Measurements from ENCODE around the gene LRRC61. TPM values are rescaled to one million over a fixed set of nuclear protein-coding genes. Genes with fewer than 3 reads are reported as not detected.

Gene LRRC61
- polyA plus RNA-seq, 1 donor from 2014 or later: 29.1 TPM

GRCh38 chr7:150373049-150373801, 50.1 kb downstream of the LRRC61 start:
- Mint-ChIP-seq H3K27ac (peak overlapping the region; percentile 53 to 91 (median 89)), H3K4me3 (peak overlapping the region in 3 of 4 donors; percentile 68 to 87 (median 84)), H3K36me3 (peaks cover 7% of the 10 kb centered on the region), H3K9me3 (no peaks in the 10 kb centered on the region), H3K4me1 (peaks cover 30 to 47% (median 34%) of the 10 kb centered on the region in 3 donors), H3K27me3 (peaks cover 1% of the 10 kb centered on the region)

- peak overlapping the region in 1 of 4 donors; percentile 87 for H3K4me3 Mint-ChIP-seq
- peak overlapping the region in 1 of 3 donors; percentile 89 for H3K27ac Mint-ChIP-seq
- no peaks in the 10 kb centered on the region for H3K9me3 Mint-ChIP-seq
- peaks cover 31 to 48% (median 35%) of the 10 kb centered on the region in 3 donors for H3K4me1 Mint-ChIP-seq
- H3K27me3 Mint-ChIP-seq: peaks cover 1% of the 10 kb centered on the region
- H3K36me3 Mint-ChIP-seq: peaks cover 7% of the 10 kb centered on the region
These were observed 50.9 kb downstream of the LRRC61 start for GRCh38 chr7:150374026-150374425.

DNA sequence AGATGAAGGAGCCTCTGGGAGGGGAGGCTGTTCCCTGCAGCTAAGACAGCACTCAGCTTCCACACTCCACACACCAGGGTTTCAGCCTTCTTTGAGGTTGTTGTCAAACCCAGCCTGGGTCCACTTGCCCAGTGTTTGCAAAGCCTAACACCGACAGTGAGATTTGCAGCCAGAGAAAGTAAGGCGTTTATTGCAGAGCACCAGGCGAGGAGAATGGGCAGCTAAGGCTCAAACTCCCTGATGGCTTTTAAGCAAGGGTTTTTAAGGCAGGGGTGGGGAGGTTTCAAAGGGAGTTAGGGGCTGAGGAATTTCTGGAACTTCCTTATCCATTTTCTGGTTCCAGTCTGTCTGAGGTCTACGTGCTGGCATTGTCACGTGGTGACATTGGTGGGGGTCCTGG, 51.3 kb downstream of the LRRC61 start:
- Mint-ChIP-seq H3K4me3 (peak overlapping the region in 1 of 4 donors; percentile 87), H3K4me1 (peaks cover 30 to 44% (median 34%) of the 10 kb centered on the region in 3 donors), H3K27ac (peak overlapping the region in 1 of 3 donors; percentile 89), H3K9me3 (no peaks in the 10 kb centered on the region), H3K27me3 (peaks cover 1% of the 10 kb centered on the region), H3K36me3 (peaks cover 7% of the 10 kb centered on the region)

DNA sequence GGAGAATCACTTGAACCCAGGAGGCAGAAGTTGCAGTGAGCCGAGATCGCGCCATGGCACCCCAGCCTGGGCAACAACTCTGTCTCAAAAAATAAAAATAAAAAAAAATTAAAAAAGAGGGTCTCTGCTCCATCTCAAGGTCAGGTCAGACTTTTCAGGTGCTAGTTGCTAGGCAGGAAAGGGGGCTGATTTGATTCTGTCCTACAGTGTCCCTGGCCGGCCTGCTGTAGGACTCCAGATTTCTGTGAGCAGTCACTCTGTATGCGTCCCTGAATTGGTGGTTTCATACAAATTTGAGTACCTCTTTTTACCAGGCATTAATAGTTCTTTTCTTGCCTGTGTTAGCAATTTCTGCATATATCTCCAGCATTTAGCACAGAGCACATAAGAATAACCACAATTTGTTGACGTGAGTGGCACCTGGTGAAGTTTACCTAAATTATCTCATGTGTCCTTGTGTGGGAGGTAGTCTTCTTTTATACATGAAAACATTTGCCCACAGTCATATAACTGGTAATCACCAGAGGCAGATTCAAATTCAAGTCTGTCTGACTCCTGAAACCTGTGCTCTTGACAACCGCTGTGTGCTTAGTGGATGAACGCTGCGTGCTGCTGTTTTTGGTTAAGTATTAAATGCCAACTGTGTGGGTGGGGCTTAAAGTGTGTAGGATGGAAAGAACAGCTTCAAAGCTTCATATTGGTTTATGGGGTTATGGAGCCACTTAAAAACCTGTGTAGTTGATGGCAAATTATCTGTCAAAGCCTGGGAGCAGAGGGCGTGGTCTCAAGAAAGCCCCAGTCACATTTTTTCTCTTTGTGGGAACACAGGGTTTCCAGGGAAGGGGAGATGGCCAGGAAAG, 52.7 kb downstream of the LRRC61 start:
- no peaks in the 10 kb centered on the region for H3K9me3 Mint-ChIP-seq
- peak overlapping the region in 2 of 4 donors; percentile 0 to 87 for H3K4me3 Mint-ChIP-seq
- peaks cover 4% of the 10 kb centered on the region for H3K36me3 Mint-ChIP-seq
- H3K27me3 Mint-ChIP-seq: peaks cover 1% of the 10 kb centered on the region
- peak overlapping the region; percentile 89 to 93 (median 92) for H3K27ac Mint-ChIP-seq
- H3K4me1 Mint-ChIP-seq: peaks cover 35 to 50% (median 37%) of the 10 kb centered on the region in 3 donors

DNA sequence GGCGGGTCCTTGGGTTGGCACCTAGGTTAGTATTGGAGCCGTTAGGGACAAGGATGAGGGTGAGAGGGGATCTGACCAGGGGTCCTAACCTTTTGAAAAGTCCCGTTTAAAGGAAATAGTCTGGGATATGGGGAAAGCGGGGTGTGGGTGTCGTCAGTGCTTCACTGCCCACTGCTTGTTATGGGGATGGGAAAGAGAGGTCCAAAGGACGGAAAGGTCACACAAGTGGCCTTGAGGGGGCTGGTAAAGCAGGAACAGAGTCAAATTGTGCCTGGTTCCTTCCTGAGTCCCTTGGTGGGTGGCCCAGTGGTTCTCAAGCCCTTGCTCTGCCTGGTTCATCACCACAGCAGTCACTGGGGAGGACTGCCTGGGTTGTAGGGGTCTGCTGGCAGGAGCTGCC, 53.4 kb downstream of the LRRC61 start:
- Mint-ChIP-seq H3K36me3 (peaks cover 3% of the 10 kb centered on the region), H3K4me3 (peak overlapping the region in 3 of 4 donors; percentile 0 to 87 (median 79)), H3K27me3 (peaks cover 1% of the 10 kb centered on the region), H3K9me3 (no peaks in the 10 kb centered on the region), H3K27ac (peak overlapping the region; percentile 78 to 92 (median 89)), H3K4me1 (peaks cover 37 to 50% (median 37%) of the 10 kb centered on the region in 3 donors)

- Mint-ChIP-seq H3K27ac (peak overlapping the region; percentile 89 to 96 (median 92)), H3K4me3 (peak overlapping the region; percentile 82 to 93 (median 88)), H3K36me3 (peaks cover 3% of the 10 kb centered on the region), H3K4me1 (peaks cover 39 to 50% (median 40%) of the 10 kb centered on the region in 3 donors), H3K27me3 (peaks cover 1% of the 10 kb centered on the region), H3K9me3 (no peaks in the 10 kb centered on the region)
These were observed 54.0 kb downstream of the LRRC61 start for GRCh38 chr7:150377196-150377595.

DNA sequence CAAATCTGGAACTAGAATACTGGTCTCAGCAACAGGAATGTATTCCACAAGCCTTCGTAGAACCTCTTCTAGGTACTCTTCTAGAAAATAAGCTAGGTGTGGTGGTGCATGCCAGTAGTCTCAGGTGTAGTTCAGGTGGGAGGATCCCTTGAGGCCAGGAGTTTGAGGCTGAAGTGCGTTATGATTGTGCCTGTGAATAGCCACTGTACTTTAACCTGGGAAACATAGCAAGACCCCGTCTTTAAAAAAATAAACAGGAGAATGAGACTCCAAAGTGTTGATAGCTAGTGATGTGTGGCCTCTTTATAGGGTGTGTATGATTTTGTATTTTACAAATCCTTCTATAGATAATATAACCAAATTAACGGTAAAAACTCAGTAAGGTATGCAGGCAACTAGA, 54.5 kb downstream of the LRRC61 start:
- H3K27ac Mint-ChIP-seq: peak overlapping the region; percentile 89 to 96 (median 92)
- H3K27me3 Mint-ChIP-seq: peaks cover 1% of the 10 kb centered on the region
- H3K9me3 Mint-ChIP-seq: no peaks in the 10 kb centered on the region
- H3K4me3 Mint-ChIP-seq: peak overlapping the region; percentile 82 to 93 (median 88)
- peaks cover 42 to 51% (median 43%) of the 10 kb centered on the region in 3 donors for H3K4me1 Mint-ChIP-seq
- H3K36me3 Mint-ChIP-seq: peaks cover 3% of the 10 kb centered on the region

- peaks cover 3% of the 10 kb centered on the region for H3K36me3 Mint-ChIP-seq
- H3K27me3 Mint-ChIP-seq: peaks cover 1% of the 10 kb centered on the region
These were observed 55.1 kb downstream of the LRRC61 start for GRCh38 chr7:150378115-150378852.

GRCh38 chr7:150378853-150379440, 55.8 kb downstream of the LRRC61 start, which contains the start of gene ZNF775:
TSS of gene ZNF775 (plus strand) at chr7:150379330. CDS start at chr7:150388471, 9,141 bp downstream.
- peak within 1 kb of the TSS; percentile 87 to 99 (median 92) for H3K4me3 Mint-ChIP-seq
- peaks cover 1% of the 10 kb centered on the region for H3K27me3 Mint-ChIP-seq
- peak within 1 kb of the TSS; percentile 89 to 96 (median 93) for H3K27ac Mint-ChIP-seq
- H3K36me3 Mint-ChIP-seq: peaks cover 3% of the 10 kb centered on the region
- H3K4me1 Mint-ChIP-seq: peaks cover 46 to 49% (median 46%) of the 10 kb centered on the region in 3 donors
- no peaks in the 10 kb centered on the region for H3K9me3 Mint-ChIP-seq

More at GRCh38 chr7:150378115-150378852, 55.1 kb downstream of the LRRC61 start:
- H3K27ac Mint-ChIP-seq: peak overlapping the region; percentile 89 to 96 (median 92)
- H3K4me3 Mint-ChIP-seq: peak overlapping the region; percentile 82 to 93 (median 88)
- H3K4me1 Mint-ChIP-seq: peaks cover 48 to 52% (median 49%) of the 10 kb centered on the region in 3 donors
- no peaks in the 10 kb centered on the region for H3K9me3 Mint-ChIP-seq

GRCh38 chr7:150379441-150380379, 56.6 kb downstream of the LRRC61 start:
- peaks cover 43 to 53% (median 46%) of the 10 kb centered on the region in 3 donors for H3K4me1 Mint-ChIP-seq
- H3K4me3 Mint-ChIP-seq: peak overlapping the region; percentile 82 to 99 (median 92)
- H3K36me3 Mint-ChIP-seq: no peaks in the 10 kb centered on the region
- H3K27ac Mint-ChIP-seq: peak overlapping the region; percentile 41 to 93 (median 74)
- H3K9me3 Mint-ChIP-seq: no peaks in the 10 kb centered on the region
- peaks cover 1% of the 10 kb centered on the region for H3K27me3 Mint-ChIP-seq

DNA sequence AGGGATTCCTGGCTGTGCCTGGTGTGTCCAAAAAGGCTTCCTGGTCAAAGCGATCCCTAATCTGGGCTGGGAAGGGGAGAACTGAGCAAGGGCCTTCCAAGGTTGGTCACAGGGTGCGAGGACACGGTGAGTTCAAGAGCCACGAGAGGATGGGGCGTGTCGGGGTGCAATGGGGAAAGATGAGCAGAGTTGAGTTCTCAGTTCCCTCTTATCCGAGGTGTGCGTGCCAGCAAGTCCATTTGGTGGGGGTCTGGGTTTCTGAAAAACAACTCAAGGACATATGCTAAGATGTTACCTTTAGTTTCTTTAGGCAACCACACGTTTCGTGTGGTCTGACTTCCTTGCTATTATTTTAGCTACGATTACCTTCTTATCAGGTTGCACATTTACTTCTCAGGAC, 57.3 kb downstream of the LRRC61 start:
- Mint-ChIP-seq H3K4me1 (peaks cover 43 to 51% (median 46%) of the 10 kb centered on the region in 3 donors), H3K4me3 (peak overlapping the region; percentile 82 to 99 (median 92)), H3K36me3 (no peaks in the 10 kb centered on the region), H3K27ac (peak overlapping the region; percentile 41 to 93 (median 74)), H3K27me3 (peaks cover 1% of the 10 kb centered on the region), H3K9me3 (no peaks in the 10 kb centered on the region)

GRCh38 chr7:150381096-150381495, 57.9 kb downstream of the LRRC61 start:
- Mint-ChIP-seq H3K27me3 (peaks cover 1% of the 10 kb centered on the region), H3K4me1 (peaks cover 41 to 46% (median 43%) of the 10 kb centered on the region in 3 donors), H3K36me3 (no peaks in the 10 kb centered on the region), H3K4me3 (peak overlapping the region in 1 of 4 donors; percentile 34), H3K9me3 (no peaks in the 10 kb centered on the region), H3K27ac (peak overlapping the region; percentile 41 to 93 (median 59))

GRCh38 chr7:150381785-150382122, 58.6 kb downstream of the LRRC61 start:
- Mint-ChIP-seq H3K4me1 (peaks cover 36 to 43% (median 39%) of the 10 kb centered on the region in 3 donors), H3K4me3 (peak overlapping the region in 2 of 4 donors; percentile 35 to 74), H3K27me3 (peaks cover 1% of the 10 kb centered on the region), H3K27ac (peak overlapping the region in 1 of 3 donors; percentile 93), H3K9me3 (no peaks in the 10 kb centered on the region), H3K36me3 (peaks cover 1% of the 10 kb centered on the region)

Data from IgD-negative memory B cell (primary cell).